Fibroblast of the conjunctiva (primary cell): Measurements from ENCODE around the gene ACAP1.
"Not testable (repeated sequence)": the region's sequence is repeated elsewhere in the genome, so short reads cannot be mapped to it uniquely, and the experiment has no call there.

ENCODE experiments used
- DNase-seq: peaks from one replicate; pipeline ENCODE4 v3.0.0-alpha.2; 2010; ENCODE audit warnings: low read depth

ACAP1 gene

DNA sequence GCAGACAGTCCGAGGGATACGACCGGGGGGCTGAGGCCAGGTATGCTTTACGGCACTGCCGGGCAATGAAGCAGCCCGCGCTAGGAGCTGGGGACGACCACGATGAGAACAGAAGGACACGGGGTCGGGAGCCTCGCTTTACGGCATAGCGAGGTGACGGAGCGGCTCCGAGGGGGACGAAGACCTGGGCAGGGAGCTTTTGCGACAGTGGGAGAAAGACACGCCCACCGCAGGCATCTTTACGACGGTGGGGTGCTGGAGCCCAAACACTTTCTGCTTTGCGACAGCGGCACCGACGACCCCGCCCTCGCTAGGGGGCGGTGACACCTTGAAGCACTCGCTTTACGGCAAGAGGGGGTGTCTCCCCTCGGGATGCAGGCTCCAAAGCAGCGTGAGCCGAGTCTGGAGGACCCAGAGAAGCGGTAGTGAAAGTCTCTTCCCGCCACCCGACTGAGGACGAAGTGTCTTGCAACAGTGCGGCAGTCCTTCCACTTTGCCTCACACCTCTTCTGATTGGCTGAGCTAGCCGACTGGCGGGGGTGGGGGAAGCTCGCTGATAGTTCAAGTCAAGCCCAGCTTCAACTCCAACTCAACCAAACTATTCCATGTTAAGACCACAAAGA lies 6.8 kb upstream of the ACAP1 start:
- peak; percentile 98 for DNase-seq

DNA sequence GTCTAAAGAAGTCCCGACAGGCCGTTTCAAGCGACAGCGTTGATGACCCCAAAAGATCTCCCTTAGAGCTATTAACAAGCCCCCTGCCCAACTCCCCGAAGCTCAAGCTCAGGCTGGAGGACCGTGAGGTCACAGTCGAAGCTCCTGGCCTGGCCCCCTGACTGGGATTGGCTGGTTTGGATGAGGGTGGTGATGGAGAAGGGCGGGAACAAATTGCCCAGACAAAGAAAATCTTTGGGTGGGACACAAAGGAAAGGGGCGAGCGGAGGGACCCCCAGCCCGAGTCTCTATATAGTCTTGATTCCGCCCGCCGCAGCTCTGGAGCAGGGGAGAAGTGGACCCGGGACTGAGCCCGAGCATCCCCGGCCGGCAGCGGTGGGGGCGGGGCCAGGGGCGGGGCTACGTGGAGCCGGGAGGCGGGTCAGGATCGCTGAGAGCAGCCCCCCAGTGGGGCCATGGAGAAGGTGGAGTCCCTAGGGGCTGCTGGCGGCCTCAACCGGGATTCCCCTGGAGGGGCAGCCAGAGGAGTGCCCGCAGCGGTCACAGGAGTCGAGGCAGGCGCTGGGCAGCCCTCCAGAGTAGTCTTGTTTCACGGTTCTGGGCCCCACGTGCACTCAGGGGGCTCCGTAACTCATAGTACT lies 6.2 kb upstream of the ACAP1 start:
- DNase-seq: peak; percentile 47

DNA sequence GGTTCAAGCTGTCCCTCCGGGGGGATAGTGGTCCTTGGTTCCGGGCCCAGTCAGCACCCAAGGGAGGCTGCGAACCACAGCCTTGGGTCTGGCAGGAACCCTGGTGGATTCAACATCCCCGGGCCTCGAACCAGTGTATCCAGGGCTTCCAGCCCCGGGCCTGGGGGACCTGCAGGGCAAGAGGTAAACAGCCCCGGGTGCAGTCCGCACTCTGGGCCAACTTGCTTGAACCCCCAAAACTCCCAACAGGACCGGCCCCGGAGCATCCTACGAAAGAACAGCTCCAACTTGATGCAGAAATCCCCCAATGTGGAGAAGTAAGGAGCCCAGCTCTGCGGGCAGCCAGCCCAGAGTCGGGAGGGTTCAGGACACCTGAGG lies 5.7 kb upstream of the ACAP1 start:
- no peak for DNase-seq

DNA sequence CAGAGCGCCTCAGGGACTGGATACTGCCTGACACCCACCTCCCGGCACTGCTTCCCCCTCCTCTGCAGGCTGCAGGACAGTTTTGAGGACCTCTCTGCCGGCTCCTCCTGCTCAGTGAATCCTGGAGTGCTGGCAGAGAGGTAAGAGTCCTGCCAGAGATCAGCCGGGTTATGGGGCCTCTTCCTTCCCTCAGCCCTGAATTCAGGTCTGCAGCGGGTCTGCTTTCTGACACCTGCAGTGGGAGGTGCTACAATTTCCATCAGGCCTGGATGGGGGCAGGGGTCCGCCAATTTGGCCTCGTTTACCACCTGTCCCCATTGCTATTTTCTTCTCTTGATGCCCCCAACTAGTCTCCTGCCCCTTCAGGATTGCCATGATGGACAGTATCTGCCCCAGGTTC lies 4.2 kb upstream of the ACAP1 start:
- no peak for DNase-seq

DNA sequence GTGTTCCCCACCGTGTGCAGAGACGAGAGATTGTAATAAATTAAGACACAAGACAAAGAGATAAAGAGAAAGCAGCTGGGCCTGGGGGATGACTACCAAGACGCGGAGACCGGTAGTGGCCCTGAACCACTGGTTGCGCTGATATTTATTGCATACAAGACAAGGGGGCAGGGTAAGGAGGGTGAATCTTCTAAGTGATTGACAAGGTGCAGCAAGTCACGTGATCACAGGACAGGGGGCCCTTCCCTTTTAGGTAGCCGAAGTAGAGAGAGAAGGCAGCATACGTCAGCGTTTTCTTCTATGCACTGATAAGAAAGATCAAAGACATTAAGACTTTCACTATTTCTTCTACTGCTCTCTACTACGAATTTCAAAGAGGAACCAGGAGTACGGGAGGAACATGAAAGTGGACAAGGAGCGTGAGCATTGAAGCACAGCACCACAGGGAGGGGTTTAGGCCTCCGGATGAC lies 3.7 kb upstream of the ACAP1 start:
- not testable (repeated sequence) for DNase-seq

DNA sequence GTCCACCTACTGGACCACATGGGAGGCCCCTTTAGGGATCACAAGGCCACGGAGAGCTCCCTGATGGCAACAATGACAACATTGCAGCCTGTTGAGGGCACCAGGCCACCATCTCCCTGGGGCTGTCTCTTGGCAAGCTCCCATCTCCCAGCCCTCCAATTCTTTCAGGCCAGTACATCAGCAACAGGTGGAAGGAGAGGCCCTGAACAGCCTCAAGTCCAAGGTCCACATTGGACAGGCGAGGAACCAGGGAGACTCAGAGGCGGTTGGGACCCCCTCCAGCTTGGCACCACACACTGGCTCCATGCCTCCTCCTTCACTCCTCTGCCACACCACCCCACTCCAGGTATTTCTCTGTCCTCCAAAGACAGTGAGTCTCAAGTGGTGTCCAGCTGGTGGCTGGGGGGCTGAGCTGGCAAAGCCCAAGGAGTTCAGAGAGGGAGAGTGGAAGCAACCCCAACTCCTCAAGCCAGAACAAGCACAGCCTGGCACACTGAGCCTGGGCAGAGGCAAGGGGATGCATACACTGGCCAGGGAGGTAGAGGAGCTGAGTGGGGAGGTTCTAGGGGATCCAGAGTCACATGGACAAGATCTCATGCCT lies 1.3 kb upstream of the ACAP1 start:
- DNase-seq: no peak

DNA sequence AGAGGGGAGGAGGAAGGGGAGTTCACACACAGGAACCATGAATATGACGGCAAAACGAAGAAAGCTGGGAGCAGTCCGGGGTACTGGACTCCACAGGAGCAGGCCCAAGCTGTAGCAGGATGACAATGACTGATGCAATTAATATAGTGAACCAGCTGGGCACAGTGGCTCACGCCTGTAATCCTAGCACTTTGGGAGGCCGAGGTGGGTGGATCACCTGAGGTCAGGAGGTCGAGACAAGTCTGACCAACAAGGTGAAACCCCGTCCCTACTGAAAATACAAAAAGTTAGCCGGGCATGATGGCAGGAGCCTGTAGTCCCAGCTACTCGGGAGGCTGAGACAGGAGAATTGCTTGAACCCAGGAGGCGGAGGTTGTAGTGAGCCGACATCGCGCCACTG lies 564 bp upstream of the ACAP1 start:
- DNase-seq: not testable (repeated sequence)

DNA sequence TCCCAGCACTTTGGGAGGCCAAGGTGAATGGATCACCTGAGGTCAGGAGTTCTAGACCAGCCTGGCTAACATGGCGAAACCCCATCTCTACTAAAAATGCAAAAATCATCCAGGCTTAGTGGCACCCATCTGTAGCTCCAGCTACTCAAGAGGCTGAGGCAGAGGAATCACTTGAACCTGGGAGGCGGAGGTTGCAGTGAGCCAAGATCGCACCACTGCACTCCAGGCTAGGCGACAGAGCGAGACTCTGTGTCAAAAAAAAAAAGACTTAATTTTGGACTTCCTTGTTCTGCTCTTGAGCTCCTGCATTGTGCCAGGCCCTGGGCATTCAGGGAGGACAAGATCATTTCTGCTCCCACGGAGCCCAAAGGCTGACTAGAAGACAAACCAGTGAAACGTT lies 1.3 kb downstream of the ACAP1 start:
- not testable (repeated sequence) for DNase-seq

DNA sequence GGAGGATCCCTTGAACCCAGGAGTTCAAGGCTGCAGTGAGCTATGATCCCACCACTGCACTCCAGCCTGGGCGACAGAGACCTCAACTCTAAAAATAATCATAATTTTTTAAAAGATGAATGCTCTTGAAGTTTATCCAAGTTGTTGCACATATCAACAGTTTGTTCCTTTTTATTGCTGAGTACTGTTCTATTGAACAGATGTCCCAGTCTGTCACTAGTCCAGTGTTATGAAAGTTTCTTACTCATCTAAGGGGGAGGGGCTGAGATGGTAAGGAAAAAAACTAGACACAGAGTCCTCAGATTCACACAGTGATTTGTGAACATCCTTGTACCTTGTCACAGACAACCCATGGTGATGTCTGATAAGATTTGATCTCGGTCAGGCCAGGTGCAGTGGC lies 3.9 kb downstream of the ACAP1 start:
- DNase-seq: no peak

DNA sequence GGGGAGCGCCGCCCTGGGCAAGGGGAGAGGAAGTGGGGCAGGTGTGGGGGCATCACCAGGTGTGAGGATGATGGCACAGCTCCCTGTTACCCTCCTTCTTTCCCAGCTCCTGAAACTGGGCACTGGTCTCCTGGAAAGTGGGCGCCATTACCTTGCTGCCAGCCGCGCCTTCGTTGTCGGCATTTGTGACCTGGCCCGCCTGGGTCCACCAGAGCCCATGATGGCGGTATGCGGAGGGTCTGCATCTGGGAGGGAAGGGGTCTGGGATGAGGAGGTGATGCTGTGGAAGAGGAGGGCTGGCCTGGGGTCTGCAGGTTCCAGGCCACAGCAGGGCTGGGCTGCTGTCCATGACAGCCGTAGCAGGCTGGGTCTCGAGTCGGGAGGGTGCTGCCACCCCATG lies 5.5 kb downstream of the ACAP1 start:
- no peak for DNase-seq

DNA sequence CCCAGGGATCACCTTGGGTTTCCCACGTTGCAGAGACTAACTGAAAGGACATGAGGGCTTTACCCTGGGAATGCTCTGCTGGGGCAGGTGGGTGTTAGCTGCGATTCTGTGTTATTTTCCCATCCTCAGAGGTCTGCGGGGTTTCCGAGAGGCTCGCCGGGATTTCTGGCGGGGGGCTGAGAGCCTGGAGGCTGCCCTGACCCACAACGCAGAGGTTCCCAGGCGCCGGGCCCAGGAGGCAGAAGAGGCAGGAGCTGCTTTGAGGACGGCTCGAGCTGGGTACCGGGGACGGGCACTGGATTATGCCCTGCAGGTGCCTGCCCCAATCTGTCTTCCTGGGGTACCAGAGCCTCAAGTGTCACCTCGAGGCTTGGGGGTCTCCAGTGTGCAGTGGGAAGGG lies 6.9 kb downstream of the ACAP1 start:
- no peak for DNase-seq

DNA sequence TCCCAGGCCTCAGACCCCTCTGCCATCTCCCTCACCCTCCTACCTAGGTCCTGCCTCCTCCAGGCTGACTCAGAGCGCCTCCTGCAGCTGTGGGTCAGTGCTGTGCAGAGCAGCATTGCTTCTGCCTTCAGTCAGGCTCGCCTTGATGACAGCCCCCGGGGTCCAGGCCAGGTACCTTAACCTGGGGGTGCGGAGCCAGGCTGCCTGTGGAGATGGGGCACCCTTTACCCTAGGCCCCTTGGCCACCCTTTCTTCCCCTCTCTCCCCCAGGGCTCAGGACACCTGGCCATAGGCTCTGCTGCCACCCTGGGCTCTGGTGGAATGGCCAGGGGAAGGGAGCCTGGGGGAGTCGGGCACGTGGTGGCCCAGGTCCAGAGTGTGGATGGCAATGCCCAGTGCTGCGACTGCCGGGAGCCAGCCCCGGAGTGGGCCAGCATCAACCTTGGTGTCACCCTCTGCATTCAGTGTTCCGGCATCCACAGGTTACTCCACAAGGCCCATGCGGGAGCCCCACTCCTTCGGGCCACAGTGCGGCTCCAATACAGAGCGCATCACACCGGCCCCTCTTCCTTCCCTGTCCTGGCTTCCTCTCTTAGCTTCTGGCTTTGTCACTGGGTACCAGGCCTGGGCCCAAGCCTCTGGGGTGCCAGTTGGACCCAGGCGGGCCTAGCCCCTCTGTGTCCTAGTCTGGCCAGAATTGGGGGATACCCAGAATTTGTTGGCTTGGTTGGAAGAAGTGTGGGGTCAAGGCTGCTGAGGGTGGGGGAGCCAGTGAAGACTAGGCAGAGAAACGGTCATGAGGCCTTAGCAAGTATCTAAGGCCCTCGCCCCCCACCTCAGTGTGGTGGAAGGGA lies 10.7 kb downstream of the ACAP1 start:
- DNase-seq: no peak

DNA sequence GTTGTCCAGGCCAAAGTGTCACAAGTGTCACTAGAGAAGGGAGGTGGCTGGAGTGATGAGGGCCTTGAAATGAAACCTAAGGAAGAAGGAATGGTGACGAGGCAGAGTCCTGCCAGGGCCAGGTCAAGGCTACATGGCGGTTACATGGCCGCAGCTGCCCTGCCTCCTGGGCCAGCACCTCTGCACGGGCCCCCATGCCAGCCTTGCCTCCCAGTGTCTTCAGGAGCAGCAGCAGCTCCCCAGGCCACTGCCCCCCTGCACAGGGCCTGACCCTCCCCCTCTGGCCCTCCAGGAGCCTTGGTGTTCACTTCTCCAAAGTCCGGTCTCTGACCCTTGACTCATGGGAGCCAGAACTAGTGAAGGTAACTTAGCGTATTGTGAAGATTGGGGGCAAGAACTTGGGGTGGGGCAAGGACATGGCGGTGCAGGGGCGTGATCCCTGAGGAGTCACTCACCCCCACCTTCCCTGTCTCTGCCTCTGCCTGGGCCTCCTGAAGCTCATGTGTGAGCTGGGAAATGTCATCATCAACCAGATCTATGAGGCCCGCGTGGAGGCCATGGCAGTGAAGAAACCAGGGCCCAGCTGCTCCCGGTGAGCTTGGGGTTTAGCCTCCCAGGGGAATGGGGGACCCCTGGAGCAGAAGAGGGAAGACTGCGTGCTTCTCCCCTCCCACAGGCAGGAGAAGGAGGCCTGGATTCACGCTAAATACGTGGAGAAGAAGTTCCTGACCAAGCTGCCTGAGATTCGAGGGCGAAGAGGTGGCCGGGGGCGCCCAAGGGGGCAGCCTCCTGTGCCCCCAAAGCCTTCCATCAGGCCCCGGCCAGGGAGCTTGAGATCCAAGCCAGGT lies 11.5 kb downstream of the ACAP1 start:
- no peak for DNase-seq

DNA sequence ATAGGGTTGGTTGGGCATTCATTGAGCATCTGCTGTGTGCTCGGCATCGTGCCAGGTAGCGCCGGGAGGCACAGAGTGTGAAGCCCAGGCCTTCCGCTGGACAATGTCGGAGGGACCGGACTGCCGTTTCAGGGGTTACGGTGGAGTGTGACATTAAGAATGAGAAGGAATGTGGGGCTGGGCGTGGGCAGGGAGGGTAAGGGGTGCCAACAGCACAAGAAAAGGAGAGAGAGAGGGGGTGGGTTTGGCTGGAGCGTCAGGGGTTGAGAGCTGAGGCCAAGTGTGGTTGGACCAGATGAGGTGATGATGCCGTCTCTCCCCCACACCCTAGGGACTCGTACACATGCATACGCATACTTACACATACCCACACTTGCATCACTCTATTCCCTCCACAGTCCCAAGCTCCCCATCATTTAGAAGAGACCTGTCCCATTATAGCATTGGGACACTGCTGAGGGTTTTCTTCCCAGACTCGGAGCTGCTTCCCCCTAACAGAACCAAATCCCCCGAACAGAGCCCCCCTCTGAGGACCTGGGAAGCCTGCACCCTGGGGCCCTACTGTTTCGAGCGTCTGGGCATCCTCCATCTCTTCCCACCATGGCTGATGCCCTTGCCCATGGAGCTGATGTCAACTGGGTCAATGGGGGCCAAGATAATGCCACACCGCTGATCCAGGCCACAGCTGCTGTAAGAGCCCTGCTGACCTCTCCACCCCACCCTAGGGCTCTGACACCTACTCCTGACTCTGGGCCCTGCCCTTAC lies 12.3 kb downstream of the ACAP1 start:
- DNase-seq: no peak

DNA sequence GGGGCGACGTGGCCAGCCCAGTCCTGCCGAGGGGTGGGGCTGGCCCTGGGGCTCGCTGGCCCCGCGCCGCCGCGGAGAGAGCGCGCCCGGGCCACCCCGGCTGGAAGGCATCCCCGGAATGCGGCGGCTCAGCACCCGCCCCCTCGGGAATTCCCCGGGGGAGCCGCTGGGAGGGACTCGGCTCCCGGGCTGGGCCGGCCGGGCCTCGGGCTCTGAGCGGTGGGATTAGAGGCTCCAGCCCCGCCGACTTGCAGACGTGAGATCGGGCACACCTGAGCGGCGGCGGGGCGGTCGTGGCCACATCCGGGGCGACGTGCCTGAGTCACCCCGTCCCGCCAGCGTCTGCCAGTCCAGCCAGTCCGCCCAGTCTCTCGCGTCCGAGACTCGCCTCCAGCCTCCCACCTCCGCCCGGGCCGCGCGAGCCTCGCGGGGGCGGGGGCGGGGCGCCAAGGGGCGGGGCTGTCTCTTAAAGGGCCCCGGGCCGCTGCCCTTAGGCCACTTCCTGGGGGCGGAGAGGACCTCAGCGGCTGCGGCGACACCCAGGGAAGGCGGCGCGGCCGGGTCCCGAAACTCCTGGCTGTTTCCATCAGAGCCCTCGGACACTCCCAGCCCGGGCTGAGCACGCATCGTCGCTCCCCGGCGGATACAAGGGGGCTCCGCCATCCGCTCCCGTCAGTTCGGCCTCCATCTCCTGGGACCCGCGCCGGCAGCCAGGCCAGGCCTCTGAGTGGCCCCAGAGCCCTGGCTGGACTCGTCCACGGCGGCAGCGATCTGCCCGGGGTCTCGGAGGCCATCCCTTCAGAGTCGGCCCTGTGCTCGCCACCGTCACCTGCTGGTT lies 15.6 kb downstream of the ACAP1 start, which contains the start of gene KCTD11:
KCTD11 (plus strand) TSS at position 498 of the 838 bp plus-strand sequence.
- peak; percentile 72 for DNase-seq

DNA sequence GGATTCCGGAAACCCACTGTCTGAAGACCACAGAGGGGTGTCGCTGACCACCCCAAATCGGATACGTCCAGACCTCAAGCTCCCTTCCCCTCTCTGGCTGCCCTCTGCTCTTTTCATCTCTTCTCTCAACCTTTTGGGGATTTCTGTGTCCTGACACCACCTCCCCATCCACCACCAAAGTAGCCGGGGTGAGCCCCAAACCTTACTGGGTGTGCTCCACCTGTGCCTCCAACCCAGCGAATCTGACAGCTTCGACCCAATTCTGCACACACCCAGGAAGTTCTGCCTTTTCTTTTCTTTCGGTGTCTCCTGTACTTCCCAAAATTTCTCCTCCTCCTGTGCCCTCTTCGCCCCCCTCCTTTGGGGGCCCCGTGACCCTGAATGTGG lies 16.2 kb downstream of the ACAP1 start:
- DNase-seq: no peak

DNA sequence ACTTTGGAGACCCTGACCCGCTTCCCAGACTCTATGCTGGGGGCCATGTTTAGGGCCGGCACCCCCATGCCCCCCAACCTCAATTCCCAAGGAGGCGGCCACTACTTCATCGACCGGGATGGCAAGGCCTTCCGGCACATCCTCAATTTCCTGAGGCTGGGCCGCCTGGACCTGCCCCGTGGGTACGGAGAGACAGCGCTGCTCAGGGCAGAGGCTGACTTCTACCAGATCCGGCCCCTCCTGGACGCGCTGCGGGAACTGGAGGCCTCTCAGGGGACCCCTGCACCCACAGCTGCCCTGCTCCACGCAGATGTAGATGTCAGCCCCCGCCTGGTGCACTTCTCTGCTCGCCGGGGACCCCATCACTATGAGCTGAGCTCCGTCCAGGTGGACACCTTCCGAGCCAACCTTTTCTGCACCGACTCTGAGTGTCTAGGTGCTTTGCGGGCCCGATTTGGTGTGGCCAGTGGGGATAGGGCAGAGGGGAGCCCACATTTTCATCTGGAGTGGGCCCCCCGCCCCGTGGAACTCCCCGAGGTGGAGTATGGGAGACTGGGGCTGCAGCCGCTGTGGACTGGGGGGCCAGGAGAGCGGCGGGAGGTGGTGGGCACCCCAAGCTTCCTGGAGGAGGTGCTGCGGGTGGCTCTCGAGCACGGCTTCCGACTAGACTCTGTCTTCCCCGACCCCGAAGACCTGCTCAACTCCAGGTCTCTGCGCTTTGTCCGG lies 16.7 kb downstream of the ACAP1 start:
- DNase-seq: no peak

DNA sequence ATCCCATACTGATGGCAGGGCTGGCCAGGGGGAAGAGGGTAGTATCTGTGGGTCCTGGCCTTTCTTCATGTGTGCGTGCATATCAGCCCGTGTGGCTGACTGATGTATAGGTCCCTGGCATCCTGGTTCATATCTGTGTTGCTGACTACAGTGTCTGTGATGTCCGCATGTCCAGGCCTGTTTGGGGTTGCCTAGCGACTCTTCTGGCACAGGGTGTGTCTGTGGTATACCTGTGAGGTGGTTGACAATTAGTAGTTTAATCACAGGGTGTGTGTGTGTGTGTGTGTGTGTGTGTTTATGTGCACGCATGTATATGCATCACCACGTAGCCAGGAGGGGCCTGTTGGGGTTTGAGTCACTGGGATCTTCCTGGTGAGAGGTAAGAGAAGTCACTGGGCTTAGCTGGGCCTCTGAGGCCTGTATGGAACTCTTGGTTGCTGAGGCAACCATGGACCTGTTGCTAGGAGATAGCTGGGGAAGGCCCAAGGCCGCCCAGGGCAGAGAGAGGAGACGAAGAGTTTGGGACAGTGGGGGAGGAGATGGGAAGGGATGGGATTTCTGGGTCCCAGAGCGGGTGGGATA lies 18.0 kb downstream of the ACAP1 start:
- no peak for DNase-seq

DNA sequence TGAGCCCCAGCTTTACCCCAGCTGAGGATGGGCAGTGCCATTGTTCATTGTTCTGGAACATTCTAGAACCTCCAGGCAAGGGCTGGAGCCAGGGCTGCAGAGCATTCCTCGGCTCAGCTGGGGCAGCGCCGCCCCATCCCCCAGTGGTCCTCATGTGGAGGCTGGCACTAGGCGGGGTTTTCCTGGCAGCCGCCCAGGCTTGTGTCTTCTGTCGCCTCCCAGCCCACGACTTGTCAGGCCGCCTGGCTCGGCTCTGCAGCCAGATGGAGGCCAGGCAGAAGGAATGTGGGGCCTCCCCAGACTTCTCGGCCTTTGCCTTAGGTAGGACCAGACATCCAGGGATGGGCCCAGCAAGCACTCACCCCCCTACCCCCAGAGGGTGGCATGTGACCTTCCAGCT lies 18.7 kb downstream of the ACAP1 start, which contains the start of gene TMEM95:
TMEM95 (plus strand) TSS at position 104 of the 400 bp plus-strand sequence; CDS start at position 153, 49 bp downstream.
- DNase-seq: no peak
